Bronchial epithelial cell (primary cell): ENCODE results near the gene AAMDC. TPM values are rescaled to one million over a fixed set of nuclear protein-coding genes. Genes with fewer than 3 reads are reported as not detected.
"Not testable (repeated sequence)": the region's sequence is repeated elsewhere in the genome, so short reads cannot be mapped to it uniquely, and the experiment has no call there.

Source experiments
- DNase-seq: peaks from one replicate; pipeline ENCODE4 v3.0.0-alpha.2; 2010; ENCODE audit warnings: low read depth
- FAIRE-seq: peaks from 2 replicates; lab custom pipeline; 2011; peaks lifted over from hg19 to GRCh38; lab: Jason Lieb, UNC
- H3K27me3 ChIP-seq: 2 replicates; pipeline ENCODE4 v1.5.1; 2011; ENCODE audit warnings: low read length; ENCODE audit not compliant: control insufficient read depth, insufficient read depth
- H3K36me3 ChIP-seq: 2 replicates; pipeline ENCODE4 v1.5.1; 2011; ENCODE audit warnings: low read length; ENCODE audit not compliant: control insufficient read depth, insufficient read depth
- H3K4me3 ChIP-seq: 2 replicates; pipeline ENCODE4 v1.5.1; 2011; ENCODE audit warnings: mild to moderate bottlenecking, low read depth, low read length, control low read depth
- total RNA-seq: library from RNA; depleted of rRNA; stranded (reverse); fragments of >200 nt; gene quantifications from 2 replicates; pipeline ENCODE4 v1.2.1, GENCODE V29; 2014
- TF ChIP-seq, protein P1 (sequence below): IDR thresholded peaks from 2 replicates; pipeline ENCODE4 v1.5.1; 2011; ENCODE audit warnings: mild to moderate bottlenecking, moderate library complexity, low read length, control low read depth, inconsistent platforms; ENCODE audit not compliant: insufficient read depth, severe bottlenecking

The AAMDC gene
- total RNA-seq, 1 donor from 2014 or later = 2.1 TPM

DNA sequence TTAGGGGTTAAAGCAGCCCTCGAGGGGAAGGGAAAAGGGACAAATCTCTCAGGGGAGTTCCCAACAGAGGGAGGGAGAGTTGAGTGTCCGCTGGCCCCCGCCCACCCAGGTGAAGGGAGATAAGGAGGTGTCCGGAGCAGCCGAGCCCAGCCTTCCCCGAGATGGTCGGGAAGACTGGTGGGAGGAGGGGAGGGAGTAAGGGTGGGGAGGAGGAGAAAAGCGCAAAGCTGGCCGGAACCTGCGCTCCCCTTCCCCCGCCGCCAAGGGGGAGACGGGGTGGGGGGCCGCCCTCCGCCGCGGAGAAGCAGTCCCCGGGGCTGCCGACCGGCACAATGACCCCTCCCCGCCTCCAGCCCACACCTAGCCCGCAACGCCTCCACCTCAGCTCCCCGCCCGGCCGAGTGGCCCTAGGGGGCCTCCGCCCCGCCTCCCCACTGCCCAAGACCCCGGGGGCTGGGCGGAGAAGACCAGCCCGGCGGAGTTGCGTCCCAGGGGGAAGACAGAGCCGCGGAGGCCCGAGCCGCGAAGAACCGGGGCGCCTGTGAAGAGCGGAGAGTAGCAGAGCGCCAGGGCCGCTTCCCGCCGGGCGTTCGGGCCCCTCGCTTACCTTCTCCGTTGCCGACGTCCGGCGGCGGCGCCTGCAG is 901 bp upstream of the AAMDC start:
- FAIRE-seq = no peak

DNA sequence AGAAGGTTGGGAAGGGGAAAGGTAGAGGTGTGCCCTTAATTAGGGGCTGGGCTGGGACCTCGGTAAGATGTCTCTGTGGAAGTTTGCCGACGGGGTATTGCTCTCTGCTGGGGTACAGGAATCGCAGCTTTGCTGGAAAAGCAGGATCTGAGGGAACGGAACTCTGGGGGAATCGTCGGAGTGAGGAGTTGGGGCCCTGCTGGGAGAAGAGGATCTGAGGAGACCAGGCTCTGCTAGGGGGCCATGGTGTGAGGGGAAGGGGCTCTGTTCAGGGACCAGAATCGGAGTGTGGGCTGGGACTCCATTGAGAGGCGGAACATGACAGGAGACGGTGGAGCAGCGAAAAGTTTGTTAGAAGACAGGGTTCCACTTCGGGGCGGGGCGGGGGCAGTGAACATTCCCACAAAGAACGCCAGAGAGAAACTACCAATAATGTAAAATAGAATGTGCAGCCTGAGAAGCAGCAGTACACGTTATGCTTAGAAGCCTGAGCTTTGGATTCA is 456 bp downstream of the AAMDC start:
- DNase-seq (peak; percentile 14), FAIRE-seq (no peak)
- TF ChIP-seq, protein P1, sequence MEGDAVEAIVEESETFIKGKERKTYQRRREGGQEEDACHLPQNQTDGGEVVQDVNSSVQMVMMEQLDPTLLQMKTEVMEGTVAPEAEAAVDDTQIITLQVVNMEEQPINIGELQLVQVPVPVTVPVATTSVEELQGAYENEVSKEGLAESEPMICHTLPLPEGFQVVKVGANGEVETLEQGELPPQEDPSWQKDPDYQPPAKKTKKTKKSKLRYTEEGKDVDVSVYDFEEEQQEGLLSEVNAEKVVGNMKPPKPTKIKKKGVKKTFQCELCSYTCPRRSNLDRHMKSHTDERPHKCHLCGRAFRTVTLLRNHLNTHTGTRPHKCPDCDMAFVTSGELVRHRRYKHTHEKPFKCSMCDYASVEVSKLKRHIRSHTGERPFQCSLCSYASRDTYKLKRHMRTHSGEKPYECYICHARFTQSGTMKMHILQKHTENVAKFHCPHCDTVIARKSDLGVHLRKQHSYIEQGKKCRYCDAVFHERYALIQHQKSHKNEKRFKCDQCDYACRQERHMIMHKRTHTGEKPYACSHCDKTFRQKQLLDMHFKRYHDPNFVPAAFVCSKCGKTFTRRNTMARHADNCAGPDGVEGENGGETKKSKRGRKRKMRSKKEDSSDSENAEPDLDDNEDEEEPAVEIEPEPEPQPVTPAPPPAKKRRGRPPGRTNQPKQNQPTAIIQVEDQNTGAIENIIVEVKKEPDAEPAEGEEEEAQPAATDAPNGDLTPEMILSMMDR = no peak

More for the DNA sequence above, 901 bp upstream of the AAMDC start:
- TF ChIP-seq, protein P1 = no peak
- H3K27me3 ChIP-seq = no peaks in the 10 kb centered on the region
- no peaks in the 10 kb centered on the region for H3K36me3 ChIP-seq
- peak overlapping the region; percentile 94 for H3K4me3 ChIP-seq
- DNase-seq = peak; percentile 17

DNA sequence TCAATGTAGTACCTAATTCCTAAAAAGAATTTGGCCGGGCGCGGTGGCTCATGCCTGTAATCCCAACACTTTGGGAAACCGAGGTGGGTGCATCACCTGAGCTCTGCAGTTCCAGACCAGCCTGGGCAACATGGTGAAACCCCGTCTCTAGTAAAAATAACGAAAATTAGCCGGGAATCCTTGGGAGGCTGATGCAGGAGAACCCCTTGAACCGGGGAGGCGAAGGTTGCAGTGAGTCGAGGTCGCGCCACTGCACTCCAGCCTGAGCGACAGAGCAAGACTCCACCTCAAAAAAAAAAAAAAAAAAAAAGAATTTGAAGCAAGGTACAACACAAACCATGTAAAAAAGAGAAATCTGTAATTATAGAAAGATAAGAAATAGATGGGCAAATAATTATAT is 1.2 kb downstream of the AAMDC start:
- H3K36me3 ChIP-seq, FAIRE-seq, H3K4me3 ChIP-seq, DNase-seq, H3K27me3 ChIP-seq: not testable (repeated sequence)

More for the DNA sequence above, 456 bp downstream of the AAMDC start:
- Histone ChIP-seq H3K4me3 (peak overlapping the region; percentile 94), H3K27me3 (no peaks in the 10 kb centered on the region), H3K36me3 (no peaks in the 10 kb centered on the region)

DNA sequence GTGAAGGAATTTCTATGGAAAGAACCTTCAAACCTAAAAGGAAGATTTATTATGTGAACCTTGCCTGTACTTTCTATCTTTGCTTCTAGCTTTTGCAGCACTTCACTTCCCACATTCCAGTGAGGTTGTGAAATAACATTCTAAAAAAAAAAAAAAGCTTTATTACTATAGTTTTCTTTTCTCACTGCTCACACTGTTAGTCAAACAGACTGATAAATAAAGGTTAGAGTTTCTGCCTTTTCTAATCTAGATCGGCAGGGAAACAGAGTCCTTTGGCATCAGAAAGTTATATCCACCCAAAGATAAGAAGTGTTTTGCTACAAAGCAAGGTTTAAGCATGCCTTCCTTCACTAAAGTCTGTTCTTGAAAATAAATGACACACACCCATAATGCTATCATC is 2.8 kb downstream of the AAMDC start:
- TF ChIP-seq, protein P1 = no peak
- DNase-seq (peak; percentile 3), FAIRE-seq (no peak)
- Histone ChIP-seq H3K4me3 (no peak overlapping the region), H3K27me3 (no peaks in the 10 kb centered on the region), H3K36me3 (no peaks in the 10 kb centered on the region)

DNA sequence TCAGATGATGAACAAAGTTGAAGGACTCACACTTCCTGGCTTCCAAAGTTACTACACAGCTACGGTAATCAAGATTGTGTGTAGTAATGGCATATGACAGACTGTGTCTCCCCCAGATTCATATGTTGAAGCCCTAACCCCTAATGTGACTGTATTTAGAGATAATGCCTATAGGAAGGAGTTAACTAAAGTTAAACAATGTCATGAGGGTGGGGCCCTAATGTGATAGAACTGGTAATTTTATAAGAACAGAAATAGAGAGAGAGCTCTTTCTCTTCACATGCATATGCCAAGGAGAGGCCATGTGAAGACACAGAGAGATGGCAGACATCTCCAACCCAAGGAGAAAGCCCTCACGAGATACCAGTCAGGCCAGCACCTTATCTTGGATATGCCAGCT is 8.0 kb downstream of the AAMDC start:
- Histone ChIP-seq H3K27me3 (no peaks in the 10 kb centered on the region), H3K4me3 (no peak overlapping the region), H3K36me3 (no peaks in the 10 kb centered on the region)
- DNase-seq = no peak
- no peak for FAIRE-seq
- TF ChIP-seq, protein P1 = no peak

DNA sequence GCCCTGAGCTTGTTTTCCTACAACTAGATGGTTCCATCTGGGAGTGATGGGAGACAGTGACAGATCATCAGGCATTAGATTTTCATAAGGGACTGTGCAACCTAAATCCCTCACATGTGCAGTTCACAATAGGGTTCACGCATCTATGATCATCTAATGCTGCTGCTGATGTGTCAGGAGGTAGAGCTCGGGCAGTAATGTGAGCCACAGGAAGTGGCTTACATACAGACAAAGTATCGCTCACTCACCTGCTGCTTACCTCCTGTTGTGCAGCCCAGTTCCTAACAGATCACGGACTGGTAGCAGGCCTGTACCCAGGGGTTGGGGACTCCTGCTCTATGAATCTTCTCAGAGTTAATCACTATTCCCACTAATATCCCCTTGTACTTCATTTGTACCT is 12.4 kb downstream of the AAMDC start:
- no peak for FAIRE-seq
- Histone ChIP-seq H3K27me3 (no peaks in the 10 kb centered on the region), H3K4me3 (no peak overlapping the region), H3K36me3 (no peaks in the 10 kb centered on the region)
- TF ChIP-seq, protein P1 = no peak
- DNase-seq = no peak
